ENCODE measurements around the gene PLXNA4. TPM values are rescaled to one million over a fixed set of nuclear protein-coding genes. Genes with fewer than 3 reads are reported as not detected.

The PLXNA4 gene
- total and polyA plus RNA-seq, 9 of the 15 experiments (the other 6 are each of a cell fraction or from before 2014, with no cell fraction given) = under 0.01 to 0.09 TPM; not detected in 7

GRCh38 chr7:132577206-132578049 is 1.2 kb upstream of the PLXNA4 start (continued):
- TF ChIP-seq E2F8 (IDR thresholded peaks at IDR 0.05; ENCODE audit: low read depth, partially characterized antibody) = no peak
- TF ChIP-seq TCFL5 (CRISPR knock-in tag; conservative IDR thresholded peaks at IDR 0.05) = no peak
- TF ChIP-seq SETDB1 (IDR thresholded peaks at IDR 0.05; ENCODE audit: low read length) = no peak
- no peak for TF ChIP-seq CBFA2T3 (IDR thresholded peaks at IDR 0.05)
- TF ChIP-seq TBL1XR1 (IDR thresholded peaks at IDR 0.05; ENCODE audit: low read length in 2 of 2) = no peak
- TF ChIP-seq, protein P1, sequence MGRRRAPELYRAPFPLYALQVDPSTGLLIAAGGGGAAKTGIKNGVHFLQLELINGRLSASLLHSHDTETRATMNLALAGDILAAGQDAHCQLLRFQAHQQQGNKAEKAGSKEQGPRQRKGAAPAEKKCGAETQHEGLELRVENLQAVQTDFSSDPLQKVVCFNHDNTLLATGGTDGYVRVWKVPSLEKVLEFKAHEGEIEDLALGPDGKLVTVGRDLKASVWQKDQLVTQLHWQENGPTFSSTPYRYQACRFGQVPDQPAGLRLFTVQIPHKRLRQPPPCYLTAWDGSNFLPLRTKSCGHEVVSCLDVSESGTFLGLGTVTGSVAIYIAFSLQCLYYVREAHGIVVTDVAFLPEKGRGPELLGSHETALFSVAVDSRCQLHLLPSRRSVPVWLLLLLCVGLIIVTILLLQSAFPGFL (CRISPR knock-in tag; IDR thresholded peaks at IDR 0.05) = no peak
- TF ChIP-seq ZNF212 (CRISPR knock-in tag; IDR thresholded peaks at IDR 0.05) = no peak
- no peak for TF ChIP-seq TGIF2 (CRISPR knock-in tag; IDR thresholded peaks at IDR 0.05)
- TF ChIP-seq GTF2F1 (IDR thresholded peaks at IDR 0.05; ENCODE audit: low read depth, low read length) = no peak
- no peak for TF ChIP-seq EP400 (IDR thresholded peaks at IDR 0.05)
- no peak for TF ChIP-seq KDM4B (IDR thresholded peaks at IDR 0.05; ENCODE audit: borderline replicate concordance in 2 of 2, low read depth in 1 of 2)
- TF ChIP-seq KHSRP (IDR thresholded peaks at IDR 0.05) = no peak
